ENCODE results near the gene TUBB4B.

DNA sequence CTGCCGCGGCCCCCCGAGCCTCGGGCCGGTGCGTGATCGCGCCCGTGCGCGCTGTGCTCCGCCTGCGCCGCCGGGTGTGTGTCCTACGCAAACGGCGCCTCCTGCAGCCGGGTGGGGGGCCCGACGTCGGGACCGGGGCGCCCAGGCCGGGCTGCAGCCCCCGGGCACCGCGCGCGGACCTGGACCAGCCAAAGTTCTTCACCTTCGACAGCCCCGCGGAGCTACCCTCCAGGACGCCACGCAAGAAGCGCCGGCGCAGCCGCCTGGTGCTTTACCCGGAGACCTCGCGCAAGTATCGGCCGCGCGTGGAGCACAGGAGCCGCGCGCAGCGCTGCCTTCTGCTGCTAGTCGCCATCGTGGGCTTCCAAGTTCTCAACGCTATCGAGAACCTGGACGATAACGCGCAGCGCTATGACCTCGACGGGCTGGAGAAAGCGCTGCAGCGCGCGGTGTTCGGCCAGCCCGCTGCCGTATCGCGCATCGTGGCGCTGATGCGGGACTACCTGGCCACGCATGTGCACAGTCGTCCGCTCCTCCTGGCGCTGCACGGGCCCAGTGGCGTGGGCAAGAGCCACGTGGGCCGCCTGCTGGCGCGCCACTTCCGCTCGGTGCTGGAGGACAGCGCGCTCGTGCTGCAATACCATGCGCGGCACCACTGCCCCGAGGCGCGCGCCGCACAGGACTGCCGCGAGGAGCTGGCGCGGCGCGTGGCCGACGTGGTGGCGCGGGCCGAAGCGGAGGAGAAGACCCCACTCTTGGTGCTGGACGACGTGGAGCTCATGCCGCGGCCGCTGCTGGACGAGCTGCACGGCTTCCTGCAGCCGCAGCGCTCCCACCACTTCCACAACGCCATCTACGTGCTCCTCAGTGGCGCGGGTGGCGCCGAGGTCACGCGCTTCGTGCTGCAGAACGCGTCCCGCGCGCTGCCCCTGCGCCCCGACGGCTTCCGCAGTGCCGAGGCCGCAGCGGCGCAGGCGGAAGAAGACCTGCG is 37.9 kb downstream of the TUBB4B start:
- TF ChIP-seq, protein P1, sequence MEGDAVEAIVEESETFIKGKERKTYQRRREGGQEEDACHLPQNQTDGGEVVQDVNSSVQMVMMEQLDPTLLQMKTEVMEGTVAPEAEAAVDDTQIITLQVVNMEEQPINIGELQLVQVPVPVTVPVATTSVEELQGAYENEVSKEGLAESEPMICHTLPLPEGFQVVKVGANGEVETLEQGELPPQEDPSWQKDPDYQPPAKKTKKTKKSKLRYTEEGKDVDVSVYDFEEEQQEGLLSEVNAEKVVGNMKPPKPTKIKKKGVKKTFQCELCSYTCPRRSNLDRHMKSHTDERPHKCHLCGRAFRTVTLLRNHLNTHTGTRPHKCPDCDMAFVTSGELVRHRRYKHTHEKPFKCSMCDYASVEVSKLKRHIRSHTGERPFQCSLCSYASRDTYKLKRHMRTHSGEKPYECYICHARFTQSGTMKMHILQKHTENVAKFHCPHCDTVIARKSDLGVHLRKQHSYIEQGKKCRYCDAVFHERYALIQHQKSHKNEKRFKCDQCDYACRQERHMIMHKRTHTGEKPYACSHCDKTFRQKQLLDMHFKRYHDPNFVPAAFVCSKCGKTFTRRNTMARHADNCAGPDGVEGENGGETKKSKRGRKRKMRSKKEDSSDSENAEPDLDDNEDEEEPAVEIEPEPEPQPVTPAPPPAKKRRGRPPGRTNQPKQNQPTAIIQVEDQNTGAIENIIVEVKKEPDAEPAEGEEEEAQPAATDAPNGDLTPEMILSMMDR (IDR thresholded peaks at IDR 0.05), result no peak
- no peak for TF ChIP-seq POLR2A (IDR thresholded peaks at IDR 0.05)
- TF ChIP-seq POLR2AphosphoS5 (IDR thresholded peaks at IDR 0.05), result no peak
